Activated CD4-positive, CD25-positive, alpha-beta regulatory T cell (primary cell): ENCODE measurements around the gene PTPRE.

ENCODE experiments used
- DNase-seq, 4 experiments: peaks; one replicate each; lab custom pipeline; 2025; lab: John Stamatoyannopoulos, UW

PTPRE gene

GRCh38 chr10:127908106-127908958 lies 1.4 kb downstream of the PTPRE start:
- DNase-seq: no peak

GRCh38 chr10:127908959-127909267 lies 2.0 kb downstream of the PTPRE start:
- no peak for DNase-seq

GRCh38 chr10:127909716-127910463 lies 3.0 kb downstream of the PTPRE start:
- DNase-seq: no peak

- DNase-seq: no peak
These were observed 3.5 kb downstream of the PTPRE start for GRCh38 chr10:127910464-127910770.

GRCh38 chr10:127911218-127911866 lies 4.4 kb downstream of the PTPRE start:
- no peak for DNase-seq

GRCh38 chr10:127911867-127912257 lies 5.0 kb downstream of the PTPRE start:
- DNase-seq: no peak

- no peak for DNase-seq
These were observed 5.9 kb downstream of the PTPRE start for GRCh38 chr10:127912607-127913367.

- no peak for DNase-seq
These were observed 6.5 kb downstream of the PTPRE start for GRCh38 chr10:127913368-127913759.

- no peak for DNase-seq
These were observed 8.4 kb downstream of the PTPRE start for GRCh38 chr10:127915324-127915723.

- DNase-seq: no peak
These were observed 9.9 kb downstream of the PTPRE start for GRCh38 chr10:127916826-127917225.

GRCh38 chr10:127918572-127918971 lies 11.7 kb downstream of the PTPRE start:
- no peak for DNase-seq

GRCh38 chr10:127919418-127920271 lies 12.7 kb downstream of the PTPRE start:
- no peak for DNase-seq

- no peak for DNase-seq
These were observed 13.6 kb downstream of the PTPRE start for GRCh38 chr10:127920306-127921074.

GRCh38 chr10:127921075-127921752 lies 14.3 kb downstream of the PTPRE start:
- DNase-seq: no peak

- no peak for DNase-seq
These were observed 14.8 kb downstream of the PTPRE start for GRCh38 chr10:127921753-127922145.

- DNase-seq: no peak
These were observed 15.3 kb downstream of the PTPRE start for GRCh38 chr10:127922206-127922605.

- no peak for DNase-seq
These were observed 15.9 kb downstream of the PTPRE start for GRCh38 chr10:127922675-127923366.

GRCh38 chr10:127923646-127924045 lies 16.7 kb downstream of the PTPRE start:
- DNase-seq: no peak

GRCh38 chr10:127925471-127926207 lies 18.7 kb downstream of the PTPRE start:
- DNase-seq: no peak
